HL-60 (cell line): ENCODE data around the gene L3MBTL4.

Source experiments
- GABPA ChIP-seq: IDR thresholded peaks from 2 replicates; pipeline ENCODE4 v1.6.1; 2012; ENCODE audit warnings: low read depth
- POLR2AphosphoS5 ChIP-seq: IDR thresholded peaks from 2 replicates; pipeline ENCODE4 v1.6.1; 2012; ENCODE audit warnings: low read depth
- REST ChIP-seq: IDR thresholded peaks from 2 replicates; pipeline ENCODE4 v1.6.1; 2012; ENCODE audit warnings: low read depth; ENCODE audit not compliant: insufficient replicate concordance
- SPI1 ChIP-seq: IDR thresholded peaks from 2 replicates; pipeline ENCODE4 v1.6.1; 2012; ENCODE audit warnings: low read depth, mild to moderate bottlenecking, borderline replicate concordance
- TF ChIP-seq, protein P1 (sequence below): IDR thresholded peaks from one replicate; pipeline ENCODE4 v1.5.1; 2011; ENCODE audit warnings: low read length, control low read depth, inconsistent platforms; ENCODE audit not compliant: insufficient read depth

GRCh38 chr18:5941890-5942289, 472.8 kb downstream of the L3MBTL4 start:
- no peak for TF ChIP-seq REST
- TF ChIP-seq, protein P1, sequence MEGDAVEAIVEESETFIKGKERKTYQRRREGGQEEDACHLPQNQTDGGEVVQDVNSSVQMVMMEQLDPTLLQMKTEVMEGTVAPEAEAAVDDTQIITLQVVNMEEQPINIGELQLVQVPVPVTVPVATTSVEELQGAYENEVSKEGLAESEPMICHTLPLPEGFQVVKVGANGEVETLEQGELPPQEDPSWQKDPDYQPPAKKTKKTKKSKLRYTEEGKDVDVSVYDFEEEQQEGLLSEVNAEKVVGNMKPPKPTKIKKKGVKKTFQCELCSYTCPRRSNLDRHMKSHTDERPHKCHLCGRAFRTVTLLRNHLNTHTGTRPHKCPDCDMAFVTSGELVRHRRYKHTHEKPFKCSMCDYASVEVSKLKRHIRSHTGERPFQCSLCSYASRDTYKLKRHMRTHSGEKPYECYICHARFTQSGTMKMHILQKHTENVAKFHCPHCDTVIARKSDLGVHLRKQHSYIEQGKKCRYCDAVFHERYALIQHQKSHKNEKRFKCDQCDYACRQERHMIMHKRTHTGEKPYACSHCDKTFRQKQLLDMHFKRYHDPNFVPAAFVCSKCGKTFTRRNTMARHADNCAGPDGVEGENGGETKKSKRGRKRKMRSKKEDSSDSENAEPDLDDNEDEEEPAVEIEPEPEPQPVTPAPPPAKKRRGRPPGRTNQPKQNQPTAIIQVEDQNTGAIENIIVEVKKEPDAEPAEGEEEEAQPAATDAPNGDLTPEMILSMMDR, result no peak
- TF ChIP-seq GABPA, result no peak
- TF ChIP-seq POLR2AphosphoS5, result no peak
- TF ChIP-seq SPI1, result no peak
